IMR-90 (cell line): ENCODE results near the gene AUTS2. TPM values are rescaled to one million over a fixed set of nuclear protein-coding genes. Genes with fewer than 3 reads are reported as not detected.

ENCODE experiments used
- ATAC-seq: fragments of 200-7000 bp; cut with Tn5 transposase; 2 replicates; pipeline ENCODE4 v1.9.1; 2020; ENCODE audit warnings: low read depth, mild to moderate bottlenecking, moderate library complexity
- BruUV-seq: library from RNA; stranded (reverse); fragments of 400-500 nt; replicated peaks from 2 replicates; lab custom pipeline; 2021; lab: Mats Ljungman, UMichigan
- CTCF ChIA-PET: fragments of 300-600 bp; formaldehyde crosslinking; extraction: SDS; loops from one replicate; lab custom pipeline; 2021; ENCODE audit warnings: antibody characterized with exemption; lab: Yijun Ruan, JAX
- POLR2A ChIA-PET: fragments of 300-600 bp; sonication (Branson Sonifier 250); formaldehyde crosslinking; loops from one replicate; lab custom pipeline; 2022; ENCODE audit warnings: antibody characterized with exemption; ENCODE audit not compliant: unreplicated experiment; lab: Charles Lee
- DNase-seq: peaks from one replicate; pipeline ENCODE4 v3.0.0; 2013
- H2AFZ ChIP-seq: replicated peaks from 2 replicates; pipeline ENCODE3; 2013; ENCODE audit warnings: low read length, mild to moderate bottlenecking; ENCODE audit not compliant: poor library complexity
- H2AK5ac ChIP-seq: 2 replicates; pipeline ENCODE4 v1.6.1; 2013; ENCODE audit warnings: low read depth, low read length, inconsistent platforms
- H2AK9ac ChIP-seq: replicated peaks from 2 replicates; pipeline ENCODE3; 2013; ENCODE audit warnings: mild to moderate bottlenecking, low read depth, low read length, moderate library complexity; ENCODE audit not compliant: poor library complexity
- H2BK120ac ChIP-seq: 2 replicates; pipeline ENCODE4 v1.6.1; 2013; ENCODE audit warnings: low read depth, low read length, inconsistent platforms
- H2BK15ac ChIP-seq: 3 replicates; pipeline ENCODE4 v1.6.1; 2013; ENCODE audit warnings: low read depth, low read length, inconsistent platforms
- H2BK20ac ChIP-seq: 2 replicates; pipeline ENCODE4 v1.6.1; 2013; ENCODE audit warnings: low read depth, mild to moderate bottlenecking, inconsistent platforms, low read length, moderate library complexity
- H2BK5ac ChIP-seq: 2 replicates; pipeline ENCODE4 v1.6.1; 2013; ENCODE audit warnings: mild to moderate bottlenecking, low read depth, low read length, inconsistent platforms; ENCODE audit not compliant: poor library complexity, severe bottlenecking
- H3K14ac ChIP-seq: replicated peaks from 2 replicates; pipeline ENCODE4 v1.6.1; 2013; ENCODE audit warnings: low read depth, low read length, inconsistent platforms
- H3K18ac ChIP-seq: 2 replicates; pipeline ENCODE4 v1.6.1; 2013; ENCODE audit warnings: low read depth, low read length, control low read depth
- H3K23ac ChIP-seq: 2 replicates; pipeline ENCODE4 v1.6.1; 2013; ENCODE audit warnings: low read depth, low read length, inconsistent platforms
- H3K27ac ChIP-seq: 2 replicates; pipeline ENCODE4 v1.5.1; 2013; ENCODE audit warnings: mild to moderate bottlenecking, control low read depth, low read length; ENCODE audit not compliant: insufficient read depth
- H3K27me3 ChIP-seq: 2 replicates; pipeline ENCODE4 v1.6.1; 2013; ENCODE audit warnings: low read length; ENCODE audit not compliant: control insufficient read depth, insufficient read depth
- H3K36me3 ChIP-seq: 2 replicates; pipeline ENCODE4 v1.6.1; 2013; ENCODE audit warnings: low read length, mixed read lengths; ENCODE audit not compliant: control insufficient read depth, insufficient read depth
- H3K4ac ChIP-seq: 2 replicates; pipeline ENCODE4 v1.6.1; 2013; ENCODE audit warnings: low read depth, low read length, inconsistent platforms
- H3K4me1 ChIP-seq: 2 replicates; pipeline ENCODE4 v1.6.1; 2013; ENCODE audit warnings: low read length, mixed read lengths; ENCODE audit not compliant: control insufficient read depth, insufficient read depth
- H3K4me2 ChIP-seq: 2 replicates; pipeline ENCODE4 v1.6.1; 2013; ENCODE audit warnings: low read depth, mild to moderate bottlenecking, control low read depth, low read length, moderate library complexity
- H3K4me3 ChIP-seq: 2 replicates; pipeline ENCODE4 v1.5.1; 2013; ENCODE audit warnings: low read depth, mild to moderate bottlenecking, control low read depth, low read length, moderate library complexity; ENCODE audit not compliant: insufficient read depth
- H3K56ac ChIP-seq: 2 replicates; pipeline ENCODE4 v1.6.1; 2013; ENCODE audit warnings: low read length, inconsistent platforms; ENCODE audit not compliant: insufficient read depth; ENCODE audit errors: extremely low read depth
- H3K79me1 ChIP-seq, 2 experiments: 2 replicates each; pipeline ENCODE4 v1.6.1; 2013; ENCODE audit warnings: low read length in 2 of 2, inconsistent platforms in 1 of 2, low read depth in 1 of 2
- H3K9ac ChIP-seq: 2 replicates; pipeline ENCODE4 v1.6.1; 2013; ENCODE audit warnings: low read depth, low read length, control low read depth
- H3K9me1 ChIP-seq: 2 replicates; pipeline ENCODE4 v1.6.1; 2013; ENCODE audit warnings: low read length, inconsistent platforms; ENCODE audit not compliant: insufficient read depth
- H3K9me3 ChIP-seq: 2 replicates; pipeline ENCODE4 v1.6.1; 2013; ENCODE audit warnings: low read length; ENCODE audit not compliant: control insufficient read depth, insufficient read depth
- H4K20me1 ChIP-seq: 2 replicates; pipeline ENCODE4 v1.6.1; 2013; ENCODE audit warnings: low read length, inconsistent platforms; ENCODE audit not compliant: insufficient read depth
- H4K5ac ChIP-seq: 2 replicates; pipeline ENCODE4 v1.6.1; 2013; ENCODE audit warnings: mild to moderate bottlenecking, low read depth, low read length, control low read depth
- H4K8ac ChIP-seq, 2 experiments: 2 replicates each; pipeline ENCODE4 v1.6.1; 2013; ENCODE audit warnings: low read depth in 2 of 2, low read length in 2 of 2, control low read depth in 1 of 2, inconsistent platforms in 1 of 2
- H4K91ac ChIP-seq: 2 replicates; pipeline ENCODE4 v1.6.1; 2013; ENCODE audit warnings: low read depth, low read length, inconsistent platforms; ENCODE audit not compliant: insufficient read depth
- CEBPB ChIP-seq: IDR thresholded peaks from 2 replicates; pipeline ENCODE4 v1.6.1; 2012; ENCODE audit warnings: low read depth, low read length, improper control_type of control experiment
- MAZ ChIP-seq: IDR thresholded peaks from 2 replicates; pipeline ENCODE4 v1.6.1; 2012; ENCODE audit warnings: low read depth, mild to moderate bottlenecking, low read length, improper control_type of control experiment, moderate library complexity, borderline replicate concordance
- WGBS, 2 experiments: methylation state at CpG; one replicate each; pipeline versions ENCODE4 v1.1.5 to v1.1.7; 2013; ENCODE audit warnings: missing lambda C conversion rate in 2 of 2; ENCODE audit not compliant: insufficient read length in 1 of 2; ENCODE audit errors: extremely low coverage in 2 of 2; 5-methylcytosine and 5-hydroxymethylcytosine counted together
- dilution Hi-C: fragments of 300-500 bp; cut with HindIII; formaldehyde crosslinking; loops from one replicate; pipeline ENCODE4 v1.14.3; 2018; ENCODE audit warnings: low sequenced_read_pairs; ENCODE audit not compliant: unreplicated experiment
- in situ Hi-C: fragments of 300-500 bp; cut with MboI; formaldehyde crosslinking; loops from 3 replicates; pipeline ENCODE4 v1.14.3; 2019; ENCODE audit warnings: low sequenced_read_pairs, inconsistent platforms, mixed read lengths
- intact Hi-C: fragments of 100-400 bp; cut with micrococcal nuclease; formaldehyde crosslinking; loops from 2 replicates; pipeline ENCODE4 v1.10.0; 2022
- polyA plus RNA-seq, 3 experiments: library from polyadenylated mRNA; depleted of rRNA; stranded (reverse); fragments of >200 nt; gene quantifications; 2 replicates each; pipeline ENCODE4 v1.2.3, GENCODE V29; 2012; ENCODE audit warnings: low replicate concordance in 1 of 3
- total RNA-seq: library from RNA; depleted of rRNA; stranded (reverse); fragments of >200 nt; gene quantifications from 2 replicates; pipeline ENCODE4 v1.2.3, GENCODE V29; 2012

AUTS2 gene
- total and polyA plus RNA-seq, 2 of the 4 experiments (the other 2 are of a cell fraction) = 0.90 to 3.0 TPM

- no peak overlapping the region for H2AK9ac ChIP-seq
- no peak for DNase-seq
- no peaks in the 10 kb centered on the region for H3K9me3 ChIP-seq
- no peaks in the 10 kb centered on the region for H3K4me1 ChIP-seq
- H2AFZ ChIP-seq = no peak overlapping the region
- dilution Hi-C loops = no loop called here
- H4K8ac ChIP-seq = no peak overlapping the region
- intact Hi-C loops = no loop called here
- no peaks in the 10 kb centered on the region for H3K79me1 ChIP-seq
- 80% methylated on average over 1 of the region's 5 CpGs; no CpG with 5 or more reads in 1 of the 2 experiments for WGBS, 2 experiments
- no peak overlapping the region for H3K9ac ChIP-seq
- H2BK5ac ChIP-seq = no peak overlapping the region
- no peaks in the 10 kb centered on the region for H4K20me1 ChIP-seq
- ChIA-PET POLR2A (no interaction called here), CTCF (no interaction called here)
- no peak overlapping the region for H3K18ac ChIP-seq
- H3K56ac ChIP-seq = no peak overlapping the region
- no peak overlapping the region for H4K5ac ChIP-seq
- H4K91ac ChIP-seq = no peak overlapping the region
- no peak overlapping the region for H3K14ac ChIP-seq
- H3K4ac ChIP-seq = no peak overlapping the region
- no peaks in the 10 kb centered on the region for H3K9me1 ChIP-seq
- H3K23ac ChIP-seq = no peak overlapping the region
- no peaks in the 10 kb centered on the region for H3K27me3 ChIP-seq
- no peak overlapping the region for H2AK5ac ChIP-seq
- H3K4me3 ChIP-seq = no peak overlapping the region
- ATAC-seq = no peak
- H2BK20ac ChIP-seq = no peak overlapping the region
- no peak overlapping the region for H2BK15ac ChIP-seq
- H3K27ac ChIP-seq = no peak overlapping the region
- H3K4me2 ChIP-seq = no peak overlapping the region
- no peaks in the 10 kb centered on the region for H3K36me3 ChIP-seq
- TF ChIP-seq CEBPB = no peak
- TF ChIP-seq MAZ = no peak
- H2BK120ac ChIP-seq = no peak overlapping the region
- in situ Hi-C loops = no loop called here
- no TSS peak for BruUV-seq
These were observed 865.2 kb downstream of the AUTS2 start for GRCh38 chr7:70463352-70463938.
